DOHH2 (cell line): ENCODE data around the gene GCFC2.

Experiments used
- H3F3A ChIP-seq: fragments of 200-600 bp; sonication (generic), shearing (Covaris generic); 2 replicates; pipeline ENCODE4 v1.6.0; 2016; ENCODE audit warnings: antibody characterized with exemption, mild to moderate bottlenecking; ENCODE audit not compliant: control insufficient read depth, insufficient read depth
- H3K27ac ChIP-seq: fragments of 200-600 bp; sonication (generic); 2 replicates; pipeline ENCODE4 v1.5.1; 2014; ENCODE audit warnings: low read depth, mild to moderate bottlenecking, low read length, moderate library complexity
- H3K27me3 ChIP-seq: fragments of 200-600 bp; sonication (generic); 2 replicates; pipeline ENCODE4 v1.6.1; 2014; ENCODE audit warnings: mild to moderate bottlenecking, low read length, mixed read lengths; ENCODE audit not compliant: control insufficient read depth
- H3K36me3 ChIP-seq: fragments of 200-600 bp; sonication (generic); 2 replicates; pipeline ENCODE4 v1.6.1; 2014; ENCODE audit warnings: mild to moderate bottlenecking, low read length, moderate library complexity, mixed read lengths; ENCODE audit not compliant: control insufficient read depth
- H3K4me1 ChIP-seq: fragments of 200-600 bp; sonication (generic); 2 replicates; pipeline ENCODE4 v1.6.1; 2014; ENCODE audit warnings: mild to moderate bottlenecking, low read length, mixed read lengths; ENCODE audit not compliant: control insufficient read depth
- H3K4me2 ChIP-seq: fragments of 200-600 bp; sonication (generic); 2 replicates; pipeline ENCODE4 v1.6.0; 2014; ENCODE audit warnings: mild to moderate bottlenecking, low read length, moderate library complexity
- H3K4me3 ChIP-seq: fragments of 200-600 bp; sonication (generic); 2 replicates; pipeline ENCODE4 v1.5.1; 2014; ENCODE audit warnings: mild to moderate bottlenecking, low read length, mixed read lengths
- H3K79me2 ChIP-seq: fragments of 200-600 bp; sonication (generic); 2 replicates; pipeline ENCODE4 v1.6.1; 2014; ENCODE audit warnings: mild to moderate bottlenecking, low read length, mixed read lengths; ENCODE audit not compliant: control insufficient read depth
- H3K9me2 ChIP-seq: fragments of 200-600 bp; sonication (generic); replicated peaks from 2 replicates; pipeline ENCODE4 v1.6.1; 2014; ENCODE audit warnings: mild to moderate bottlenecking, low read length, mixed read lengths; ENCODE audit not compliant: control insufficient read depth
- H3K9me3 ChIP-seq: fragments of 200-600 bp; sonication (generic); 2 replicates; pipeline ENCODE4 v1.6.1; 2014; ENCODE audit warnings: antibody characterized with exemption, low read length, mixed read lengths; ENCODE audit not compliant: control insufficient read depth, insufficient read depth
- H4K20me1 ChIP-seq: fragments of 200-600 bp; sonication (generic); 2 replicates; pipeline ENCODE4 v1.6.0; 2014; ENCODE audit warnings: low read depth, mild to moderate bottlenecking, antibody characterized with exemption, low read length, moderate library complexity; ENCODE audit not compliant: control insufficient read depth, insufficient read depth
- EZH2phosphoT487 ChIP-seq: fragments of 200-600 bp; sonication (generic); IDR thresholded peaks from 2 replicates; pipeline ENCODE4 v1.6.1; 2017; ENCODE audit warnings: borderline replicate concordance, mild to moderate bottlenecking, antibody characterized with exemption, low read length, moderate library complexity, mixed read lengths
- TF ChIP-seq, protein P1 (sequence below): fragments of 200-600 bp; sonication (generic); IDR thresholded peaks from one replicate; pipeline ENCODE4 v1.5.1; 2014; ENCODE audit warnings: antibody characterized with exemption, mild to moderate bottlenecking, low read depth, low read length; ENCODE audit not compliant: poor library complexity, severe bottlenecking

The GCFC2 gene

GRCh38 chr2:75614162-75614651 lies 96.5 kb downstream of the GCFC2 start:
- no peaks in the 10 kb centered on the region for H3K4me1 ChIP-seq
- no peaks in the 10 kb centered on the region for H4K20me1 ChIP-seq
- no peak overlapping the region for H3K27ac ChIP-seq
- TF ChIP-seq EZH2phosphoT487 = no peak
- TF ChIP-seq, protein P1, sequence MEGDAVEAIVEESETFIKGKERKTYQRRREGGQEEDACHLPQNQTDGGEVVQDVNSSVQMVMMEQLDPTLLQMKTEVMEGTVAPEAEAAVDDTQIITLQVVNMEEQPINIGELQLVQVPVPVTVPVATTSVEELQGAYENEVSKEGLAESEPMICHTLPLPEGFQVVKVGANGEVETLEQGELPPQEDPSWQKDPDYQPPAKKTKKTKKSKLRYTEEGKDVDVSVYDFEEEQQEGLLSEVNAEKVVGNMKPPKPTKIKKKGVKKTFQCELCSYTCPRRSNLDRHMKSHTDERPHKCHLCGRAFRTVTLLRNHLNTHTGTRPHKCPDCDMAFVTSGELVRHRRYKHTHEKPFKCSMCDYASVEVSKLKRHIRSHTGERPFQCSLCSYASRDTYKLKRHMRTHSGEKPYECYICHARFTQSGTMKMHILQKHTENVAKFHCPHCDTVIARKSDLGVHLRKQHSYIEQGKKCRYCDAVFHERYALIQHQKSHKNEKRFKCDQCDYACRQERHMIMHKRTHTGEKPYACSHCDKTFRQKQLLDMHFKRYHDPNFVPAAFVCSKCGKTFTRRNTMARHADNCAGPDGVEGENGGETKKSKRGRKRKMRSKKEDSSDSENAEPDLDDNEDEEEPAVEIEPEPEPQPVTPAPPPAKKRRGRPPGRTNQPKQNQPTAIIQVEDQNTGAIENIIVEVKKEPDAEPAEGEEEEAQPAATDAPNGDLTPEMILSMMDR = no peak
- no peak overlapping the region for H3K4me3 ChIP-seq
- no peaks in the 10 kb centered on the region for H3K79me2 ChIP-seq
- no peaks in the 10 kb centered on the region for H3K9me2 ChIP-seq
- H3F3A ChIP-seq = no peaks in the 10 kb centered on the region
- no peaks in the 10 kb centered on the region for H3K9me3 ChIP-seq
- no peaks in the 10 kb centered on the region for H3K36me3 ChIP-seq
- no peaks in the 10 kb centered on the region for H3K27me3 ChIP-seq
- no peak overlapping the region for H3K4me2 ChIP-seq

DNA sequence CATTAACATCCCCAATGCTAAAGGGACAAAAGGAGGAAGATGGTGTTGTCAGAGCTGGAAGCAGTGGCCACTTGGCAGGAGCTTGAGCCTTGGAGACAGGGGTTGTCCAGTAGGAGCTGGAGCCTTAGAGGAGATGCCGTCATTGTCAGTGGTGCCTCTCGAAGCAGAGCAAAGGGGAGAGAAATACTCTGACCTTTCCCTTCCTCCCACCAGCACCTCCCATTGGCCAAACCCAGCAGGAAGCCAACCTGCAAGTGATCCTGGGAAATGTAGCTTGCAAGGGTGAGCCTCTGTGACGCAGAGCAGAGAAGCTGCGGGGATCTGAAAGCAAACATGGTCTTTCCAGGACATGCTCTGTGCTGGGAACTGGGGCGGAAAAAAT lies 97.9 kb downstream of the GCFC2 start:
- no peaks in the 10 kb centered on the region for H3K4me1 ChIP-seq
- H3K27ac ChIP-seq = no peak overlapping the region
- no peaks in the 10 kb centered on the region; the same call in 1 of the 2 replicates for H3K27me3 ChIP-seq
- no peaks in the 10 kb centered on the region for H3K36me3 ChIP-seq
- no peak overlapping the region for H3K4me2 ChIP-seq
- no peak overlapping the region for H3K4me3 ChIP-seq
- H4K20me1 ChIP-seq = no peaks in the 10 kb centered on the region
- no peaks in the 10 kb centered on the region for H3K9me2 ChIP-seq
- H3F3A ChIP-seq = no peaks in the 10 kb centered on the region
- no peaks in the 10 kb centered on the region for H3K79me2 ChIP-seq
- TF ChIP-seq, protein P1 = no peak
- no peak for TF ChIP-seq EZH2phosphoT487
- no peaks in the 10 kb centered on the region for H3K9me3 ChIP-seq
